Liver (tissue), 9 donors: ENCODE measurements around the gene SMTNL2. TPM values are rescaled to one million over a fixed set of nuclear protein-coding genes. Genes with fewer than 3 reads are reported as not detected.

Source experiments
- DNase-seq: peaks from one replicate; pipeline ENCODE4 v3.0.0-alpha.2; 2017; ENCODE audit warnings: low spot score
- H3K27ac ChIP-seq, 2 donors: one replicate each; pipeline ENCODE4 v1.7.0; 2013; ENCODE audit warnings: inconsistent platforms in 2 of 2, low read length in 2 of 2, control low read depth in 1 of 2, low read depth in 1 of 2, mild to moderate bottlenecking in 1 of 2
- H3K27me3 ChIP-seq, 4 donors: one replicate each; pipeline versions ENCODE4 v1.6.1 to v1.7.0; 2013; ENCODE audit warnings: low read length in 3 of 4, inconsistent platforms in 1 of 4, mild to moderate bottlenecking in 1 of 4, moderate library complexity in 1 of 4; ENCODE audit not compliant: control insufficient read depth in 4 of 4, insufficient read depth in 4 of 4
- H3K36me3 ChIP-seq, 4 donors: one replicate each; pipeline versions ENCODE4 v1.6.1 to v1.7.0; 2013; ENCODE audit warnings: low read length in 3 of 4, mild to moderate bottlenecking in 3 of 4, low read depth in 1 of 4, moderate library complexity in 1 of 4; ENCODE audit not compliant: control insufficient read depth in 4 of 4, insufficient read depth in 3 of 4
- H3K4me1 ChIP-seq, 4 donors: one replicate each; pipeline versions ENCODE4 v1.6.1 to v1.7.0; 2013; ENCODE audit warnings: low read length in 3 of 4, mild to moderate bottlenecking in 3 of 4, moderate library complexity in 1 of 4; ENCODE audit not compliant: control insufficient read depth in 4 of 4, insufficient read depth in 4 of 4
- H3K4me3 ChIP-seq, 3 donors: one replicate each; pipeline versions ENCODE4 v1.6.1 to v1.7.0; 2013; ENCODE audit warnings: low read length in 3 of 3, control low read depth in 1 of 3, low read depth in 1 of 3, mild to moderate bottlenecking in 1 of 3
- H3K9ac ChIP-seq, 2 donors: one replicate each; pipeline ENCODE4 v1.7.0; 2013; ENCODE audit warnings: low read length in 2 of 2, mild to moderate bottlenecking in 2 of 2, moderate library complexity in 2 of 2, control low read depth in 1 of 2, low read depth in 1 of 2
- H3K9me3 ChIP-seq, 4 donors: one replicate each; pipeline versions ENCODE4 v1.6.1 to v1.7.0; 2013; ENCODE audit warnings: low read length in 3 of 4; ENCODE audit not compliant: control insufficient read depth in 4 of 4
- ATF3 ChIP-seq: IDR thresholded peaks from 2 replicates; pipeline ENCODE4 v1.6.1; 2016; ENCODE audit warnings: antibody characterized with exemption
- CTCF ChIP-seq: fragments of 150-350 bp; IDR thresholded peaks from 2 replicates; pipeline ENCODE4 v1.5.1; 2017; ENCODE audit warnings: improper control_type of control experiment, low read depth, low read length; ENCODE audit not compliant: missing input control
- EGR1 ChIP-seq, 2 donors: IDR thresholded peaks; 2 replicates each; pipeline ENCODE4 v1.6.1; 2016 to 2018; ENCODE audit warnings: antibody characterized with exemption in 2 of 2, low read depth in 2 of 2
- FOXA1 ChIP-seq: IDR thresholded peaks from 2 replicates; pipeline ENCODE4 v1.6.1; 2016; ENCODE audit warnings: antibody characterized with exemption
- FOXA2 ChIP-seq: IDR thresholded peaks from 2 replicates; pipeline ENCODE4 v1.6.1; 2016; ENCODE audit warnings: antibody characterized with exemption
- GABPA ChIP-seq, 2 donors: IDR thresholded peaks in 1 of 2; conservative IDR thresholded peaks in 1 of 2; 2 replicates each; pipeline ENCODE4 v1.6.1; 2016; ENCODE audit warnings: antibody characterized with exemption in 2 of 2, mild to moderate bottlenecking in 1 of 2, moderate library complexity in 1 of 2
- HNF4A ChIP-seq, 2 donors: conservative IDR thresholded peaks; 2 replicates each; pipeline ENCODE4 v1.6.1; 2016; ENCODE audit warnings: antibody characterized with exemption in 2 of 2, mild to moderate bottlenecking in 2 of 2
- JUND ChIP-seq, 2 donors: IDR thresholded peaks; 2 replicates each; pipeline ENCODE4 v1.6.1; 2016; ENCODE audit warnings: antibody characterized with exemption in 2 of 2
- MAX ChIP-seq: IDR thresholded peaks from 2 replicates; pipeline ENCODE4 v1.6.1; 2016; ENCODE audit warnings: antibody characterized with exemption
- NR2F2 ChIP-seq: IDR thresholded peaks from 2 replicates; pipeline ENCODE4 v1.6.1; 2016; ENCODE audit warnings: antibody characterized with exemption
- REST ChIP-seq: IDR thresholded peaks from 2 replicates; pipeline ENCODE4 v1.6.1; 2016; ENCODE audit warnings: antibody characterized with exemption, mild to moderate bottlenecking
- RXRA ChIP-seq, 2 donors: IDR thresholded peaks; 2 replicates each; pipeline ENCODE4 v1.6.1; 2017 to 2018; ENCODE audit warnings: antibody characterized with exemption in 2 of 2, mild to moderate bottlenecking in 1 of 2
- YY1 ChIP-seq: IDR thresholded peaks from 2 replicates; pipeline ENCODE4 v1.6.1; 2016; ENCODE audit warnings: antibody characterized with exemption, mild to moderate bottlenecking
- ZBTB33 ChIP-seq: IDR thresholded peaks from 2 replicates; pipeline ENCODE4 v1.6.1; 2016; ENCODE audit warnings: antibody characterized with exemption
- whole genome bisulfite sequencing: extraction: QIAGEN DNeasy Blood & Tissue Kit; methylation state at CpG from one replicate; pipeline ENCODE4 v1.1.7; 2013; 5-methylcytosine and 5-hydroxymethylcytosine counted together
- polyA plus RNA-seq, 2 donors: library from polyadenylated mRNA; stranded (reverse) in 1 of 2; unstranded in 1 of 2; fragments of 200-250 nt in 1 of 2; fragments of >200 nt in 1 of 2; fragmentation: Nextera tagmentation in 1 of 2; extraction: Ambion mirVana in 1 of 2; gene quantifications; one replicate each; pipeline versions ENCODE4 v1.2.1 to v1.2.3, GENCODE V29; 2013 to 2015
- total RNA-seq, 2 donors: library from RNA; depleted of rRNA; stranded (reverse); fragments of >200 nt; gene quantifications; one replicate each; pipeline ENCODE4 v1.2.3, GENCODE V29; 2014
- donor health status: healthy.
- donor health status: healthy.
- donor health status: healthy.
- donor health status: healthy.
- donor health status: healthy.

Gene SMTNL2
- total and polyA plus RNA-seq, 4 donors = 0.13 to 0.29 TPM; not detected in 2

GRCh38 chr17:4582101-4582501, 2.2 kb upstream of the SMTNL2 start:
- no peak for TF ChIP-seq MAX
- no peak for TF ChIP-seq RXRA (IDR thresholded peaks at IDR 0.05)
- no peak for DNase-seq
- Histone ChIP-seq H3K36me3 (no peaks in the 10 kb centered on the region), H3K4me3 (no peak overlapping the region), H3K4me1 (peaks cover 6 to 16% (median 11%) of the 10 kb centered on the region in 4 donors), H3K27me3 (peaks cover 0 to 6% (median 1%) of the 10 kb centered on the region in 4 donors), H3K9me3 (no peaks in the 10 kb centered on the region), H3K27ac (no peak overlapping the region), H3K9ac (no peak overlapping the region)
- WGBS = 61% methylated on average over 7 of the region's 7 CpGs

GRCh38 chr17:4582691-4583090, 1.6 kb upstream of the SMTNL2 start:
- peaks cover 0 to 6% (median 1%) of the 10 kb centered on the region in 4 donors for H3K27me3 ChIP-seq
- no peak overlapping the region for H3K27ac ChIP-seq
- peaks cover 6 to 16% (median 11%) of the 10 kb centered on the region in 4 donors for H3K4me1 ChIP-seq
- WGBS = 70% methylated on average over 8 of the region's 8 CpGs
- H3K9me3 ChIP-seq = no peaks in the 10 kb centered on the region
- H3K36me3 ChIP-seq = no peaks in the 10 kb centered on the region
- no peak for DNase-seq
- TF ChIP-seq REST (no peak), JUND (IDR thresholded peaks at IDR 0.05) (no peak), NR2F2 (no peak), CTCF (no peak), EGR1 (IDR thresholded peaks at IDR 0.05; ENCODE audit: low read depth in 2 of 2) (no peak), ATF3 (no peak), GABPA (IDR thresholded peaks at IDR 0.05 in 1 of 2, conservative IDR thresholded peaks at IDR 0.05 in 1 of 2) (no peak), FOXA2 (no peak), YY1 (no peak), HNF4A (conservative IDR thresholded peaks at IDR 0.05) (no peak), RXRA (IDR thresholded peaks at IDR 0.05) (no peak), FOXA1 (no peak), ZBTB33 (no peak)
- no peak overlapping the region for H3K4me3 ChIP-seq
- no peak overlapping the region for H3K9ac ChIP-seq
